ENCODE measurements around the gene MRPL1. TPM values are rescaled to one million over a fixed set of nuclear protein-coding genes. Genes with fewer than 3 reads are reported as not detected.

The MRPL1 gene
- total RNA-seq, 2 experiments from 2014 or later, result 22.6 to 37.4 TPM

DNA sequence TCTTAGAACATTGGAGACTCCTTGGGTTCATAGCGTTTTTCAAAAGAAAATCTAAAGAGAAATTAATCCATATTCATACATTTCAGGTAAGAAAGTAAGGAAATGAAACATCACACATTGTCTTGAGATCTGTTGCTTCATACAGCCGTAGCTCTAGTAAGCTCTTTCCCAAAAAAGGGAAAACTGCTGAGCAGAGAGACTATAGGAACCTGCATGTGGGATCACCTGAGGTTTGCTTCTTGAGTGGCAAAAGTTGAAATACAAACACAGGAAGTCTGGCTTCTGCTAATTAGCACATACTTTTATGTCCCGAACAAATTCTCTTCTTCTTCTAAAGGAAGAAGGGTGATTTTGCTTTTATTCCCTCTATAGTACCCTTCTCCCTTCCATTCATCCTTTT lies 57.7 kb downstream of the MRPL1 start:
- peaks cover 55% of the 10 kb centered on the region for H3K4me1 ChIP-seq (ENCODE audit: insufficient read depth, low read length, poor library complexity, severe bottlenecking)
- no peak overlapping the region for H2AFZ ChIP-seq (ENCODE audit: low read length)
- no TSS peak for BruUV-seq (replicated peaks)
- H3K4me3 ChIP-seq (ENCODE audit: low read depth, low read length, poor library complexity, severe bottlenecking), result no peak overlapping the region
- H3K9me2 ChIP-seq (ENCODE audit: insufficient read depth, low read length), result no peaks in the 10 kb centered on the region
- intact Hi-C loops (cut with micrococcal nuclease; ENCODE audit: unreplicated experiment), result no loop called here
- H4K20me1 ChIP-seq (ENCODE audit: insufficient read depth, low read length), result no peaks in the 10 kb centered on the region
- ChIA-PET POLR2A (no interaction called here), CTCF (ENCODE audit: unreplicated experiment) (no interaction called here)
- H3K27ac ChIP-seq (ENCODE audit: low read depth, low read length, poor library complexity, severe bottlenecking), result no peak overlapping the region
- no peak for TF ChIP-seq CTCF (conservative IDR thresholded peaks at IDR 0.05; ENCODE audit: low read length)
- no peak for TF ChIP-seq EZH2phosphoT487 (IDR thresholded peaks at IDR 0.05; ENCODE audit: borderline replicate concordance, low read depth, low read length)
- DNase-seq (ENCODE audit: low spot score), result no peak
- peak overlapping the region; percentile 13; the same call in 1 of the 2 replicates for H3K4me2 ChIP-seq (ENCODE audit: low read length)
- no peaks in the 10 kb centered on the region; the same call in 1 of the 2 replicates for H3K9me3 ChIP-seq (ENCODE audit: low read length)
- H3K79me2 ChIP-seq (ENCODE audit: insufficient read depth, low read depth, low read length), result peaks cover 20% of the 10 kb centered on the region; the same call in 1 of the 2 replicates
- H3K36me3 ChIP-seq (ENCODE audit: insufficient read depth, low read length), result peaks cover 59% of the 10 kb centered on the region

DNA sequence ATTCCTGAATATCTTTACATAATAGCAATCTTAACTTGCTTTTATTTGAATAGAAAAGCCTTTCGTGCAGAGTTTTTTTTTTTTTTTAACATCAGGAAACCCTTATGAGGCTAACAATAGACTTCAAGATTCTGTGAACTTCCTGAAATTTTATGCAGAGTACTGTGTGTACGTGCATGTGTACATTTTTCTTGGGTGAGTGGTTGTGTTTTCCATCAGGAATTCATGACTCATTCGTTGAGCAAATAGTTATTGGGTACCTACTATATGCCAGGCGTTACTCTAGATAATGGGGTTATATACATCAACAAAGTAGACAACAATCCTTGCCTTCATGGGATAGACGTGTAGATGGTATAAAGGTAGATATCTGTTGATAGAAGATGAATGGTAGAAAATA lies 59.1 kb downstream of the MRPL1 start:
- POLR2A ChIA-PET, result no interaction called here
- Histone ChIP-seq H4K20me1 (ENCODE audit: insufficient read depth, low read length) (no peaks in the 10 kb centered on the region), H3K4me2 (ENCODE audit: low read length) (no peak overlapping the region), H2AFZ (ENCODE audit: low read length) (no peak overlapping the region), H3K4me3 (ENCODE audit: low read depth, low read length, poor library complexity, severe bottlenecking) (no peak overlapping the region), H3K4me1 (ENCODE audit: insufficient read depth, low read length, poor library complexity, severe bottlenecking) (peaks cover 49% of the 10 kb centered on the region), H3K79me2 (ENCODE audit: insufficient read depth, low read depth, low read length) (peaks cover 13% of the 10 kb centered on the region; the same call in 1 of the 2 replicates), H3K9me3 (ENCODE audit: low read length) (no peaks in the 10 kb centered on the region; the same call in 1 of the 2 replicates), H3K27ac (ENCODE audit: low read depth, low read length, poor library complexity, severe bottlenecking) (no peak overlapping the region), H3K36me3 (ENCODE audit: insufficient read depth, low read length) (peaks cover 66% of the 10 kb centered on the region), H3K9me2 (ENCODE audit: insufficient read depth, low read length) (no peaks in the 10 kb centered on the region)
- TF ChIP-seq EZH2phosphoT487 (IDR thresholded peaks at IDR 0.05; ENCODE audit: borderline replicate concordance, low read depth, low read length) (no peak), CTCF (conservative IDR thresholded peaks at IDR 0.05; ENCODE audit: low read length) (no peak)
- no TSS peak for BruUV-seq (replicated peaks)
- CTCF ChIA-PET (ENCODE audit: unreplicated experiment), result no interaction called here
- intact Hi-C loops (cut with micrococcal nuclease; ENCODE audit: unreplicated experiment), result no loop called here
- no peak for DNase-seq (ENCODE audit: low spot score)

GRCh38 chr4:77922158-77923094 lies 59.8 kb downstream of the MRPL1 start:
- H3K79me2 ChIP-seq (ENCODE audit: insufficient read depth, low read depth, low read length), result peaks cover 13% of the 10 kb centered on the region; the same call in 1 of the 2 replicates
- DNase-seq (ENCODE audit: low spot score), result no peak
- no peak overlapping the region for H3K4me2 ChIP-seq (ENCODE audit: low read length)
- no peaks in the 10 kb centered on the region; the same call in 1 of the 2 replicates for H3K9me3 ChIP-seq (ENCODE audit: low read length)
- TF ChIP-seq CTCF (conservative IDR thresholded peaks at IDR 0.05; ENCODE audit: low read length) (no peak), EZH2phosphoT487 (IDR thresholded peaks at IDR 0.05; ENCODE audit: borderline replicate concordance, low read depth, low read length) (no peak)
- H3K27ac ChIP-seq (ENCODE audit: low read depth, low read length, poor library complexity, severe bottlenecking), result no peak overlapping the region
- CTCF ChIA-PET (ENCODE audit: unreplicated experiment), result no interaction called here
- no peaks in the 10 kb centered on the region for H4K20me1 ChIP-seq (ENCODE audit: insufficient read depth, low read length)
- no peak overlapping the region for H2AFZ ChIP-seq (ENCODE audit: low read length)
- no peak overlapping the region for H3K4me3 ChIP-seq (ENCODE audit: low read depth, low read length, poor library complexity, severe bottlenecking)
- peaks cover 42% of the 10 kb centered on the region for H3K4me1 ChIP-seq (ENCODE audit: insufficient read depth, low read length, poor library complexity, severe bottlenecking)
- H3K36me3 ChIP-seq (ENCODE audit: insufficient read depth, low read length), result peaks cover 66% of the 10 kb centered on the region
- intact Hi-C loops (cut with micrococcal nuclease; ENCODE audit: unreplicated experiment), result no loop called here
- H3K9me2 ChIP-seq (ENCODE audit: insufficient read depth, low read length), result no peaks in the 10 kb centered on the region
- POLR2A ChIA-PET, result no interaction called here
- no TSS peak for BruUV-seq (replicated peaks)
